Smooth muscle cell (in vitro differentiated cells): ENCODE results near the gene ARL4A. TPM values are rescaled to one million over a fixed set of nuclear protein-coding genes. Genes with fewer than 3 reads are reported as not detected.

Source experiments
- DNase-seq: peaks from one replicate; lab custom pipeline; 2025; ENCODE audit not compliant: unreplicated experiment; lab: John Stamatoyannopoulos, UW
- H2AFZ ChIP-seq: fragments of 200-600 bp; sonication (generic); 2 replicates; pipeline ENCODE4 v1.6.0; 2016; ENCODE audit warnings: antibody characterized with exemption, low read depth, mild to moderate bottlenecking
- H3F3A ChIP-seq: fragments of 200-600 bp; sonication (generic); 2 replicates; pipeline ENCODE4 v1.6.0; 2017; ENCODE audit warnings: antibody characterized with exemption, low read depth
- H3K27ac ChIP-seq: fragments of 200-600 bp; sonication (generic); 2 replicates; pipeline ENCODE4 v1.5.1; 2016; ENCODE audit warnings: low read depth, mild to moderate bottlenecking
- H3K27me3 ChIP-seq: fragments of 200-600 bp; sonication (generic); 2 replicates; pipeline ENCODE4 v1.6.1; 2016; ENCODE audit warnings: low read depth, mild to moderate bottlenecking
- H3K36me3 ChIP-seq: fragments of 200-600 bp; sonication (generic); 2 replicates; pipeline ENCODE4 v1.5.1; 2016; ENCODE audit warnings: low read depth
- H3K4me1 ChIP-seq: fragments of 200-600 bp; sonication (generic); 2 replicates; pipeline ENCODE4 v1.5.1; 2016; ENCODE audit warnings: low read depth
- H3K4me2 ChIP-seq: fragments of 200-600 bp; sonication (generic); 2 replicates; pipeline ENCODE4 v1.6.0; 2016; ENCODE audit warnings: mild to moderate bottlenecking
- H3K4me3 ChIP-seq: fragments of 200-600 bp; sonication (generic); 2 replicates; pipeline ENCODE4 v1.5.1; 2016; ENCODE audit warnings: mild to moderate bottlenecking
- H3K79me2 ChIP-seq: fragments of 200-600 bp; sonication (generic); 2 replicates; pipeline ENCODE4 v1.6.0; 2016; ENCODE audit warnings: low read depth, mild to moderate bottlenecking
- H3K9ac ChIP-seq: fragments of 200-600 bp; sonication (generic); 2 replicates; pipeline ENCODE4 v1.6.0; 2016; ENCODE audit warnings: low read depth
- H3K9me3 ChIP-seq: fragments of 200-600 bp; sonication (generic); replicated peaks from 2 replicates; pipeline ENCODE4 v1.5.1; 2016; ENCODE audit warnings: low read depth
- H4K20me1 ChIP-seq: fragments of 200-600 bp; sonication (generic); 2 replicates; pipeline ENCODE4 v1.6.0; 2016; ENCODE audit warnings: low read depth
- CTCF ChIP-seq: fragments of 200-600 bp; sonication (generic); IDR thresholded peaks from 2 replicates; pipeline ENCODE4 v1.5.1; 2017; ENCODE audit warnings: borderline replicate concordance, mild to moderate bottlenecking, antibody characterized with exemption; ENCODE audit not compliant: insufficient read depth, poor library complexity, severe bottlenecking
- WGBS: methylation state at CpG from one replicate; pipeline ENCODE4 v1.1.7; 2016; ENCODE audit warnings: low lambda C conversion rate; 5-methylcytosine and 5-hydroxymethylcytosine counted together
- polyA plus RNA-seq: library from polyadenylated mRNA; unstranded; fragments of >200 nt; fragmentation: Nextera tagmentation; extraction: Ambion mirVana; gene quantifications from 2 replicates; pipeline ENCODE4 v1.2.1, GENCODE V29; 2016
- total RNA-seq: library from RNA; depleted of rRNA; stranded (reverse); fragments of >200 nt; gene quantifications from 2 replicates; pipeline ENCODE4 v1.2.3, GENCODE V29; 2014

The ARL4A gene
- total and polyA plus RNA-seq, 2 experiments from 2014 or later: 86.6 to 113 TPM

GRCh38 chr7:12722636-12723605 lies 35.5 kb downstream of the ARL4A start:
- 56% methylated on average over 4 of the region's 4 CpGs for WGBS

DNA sequence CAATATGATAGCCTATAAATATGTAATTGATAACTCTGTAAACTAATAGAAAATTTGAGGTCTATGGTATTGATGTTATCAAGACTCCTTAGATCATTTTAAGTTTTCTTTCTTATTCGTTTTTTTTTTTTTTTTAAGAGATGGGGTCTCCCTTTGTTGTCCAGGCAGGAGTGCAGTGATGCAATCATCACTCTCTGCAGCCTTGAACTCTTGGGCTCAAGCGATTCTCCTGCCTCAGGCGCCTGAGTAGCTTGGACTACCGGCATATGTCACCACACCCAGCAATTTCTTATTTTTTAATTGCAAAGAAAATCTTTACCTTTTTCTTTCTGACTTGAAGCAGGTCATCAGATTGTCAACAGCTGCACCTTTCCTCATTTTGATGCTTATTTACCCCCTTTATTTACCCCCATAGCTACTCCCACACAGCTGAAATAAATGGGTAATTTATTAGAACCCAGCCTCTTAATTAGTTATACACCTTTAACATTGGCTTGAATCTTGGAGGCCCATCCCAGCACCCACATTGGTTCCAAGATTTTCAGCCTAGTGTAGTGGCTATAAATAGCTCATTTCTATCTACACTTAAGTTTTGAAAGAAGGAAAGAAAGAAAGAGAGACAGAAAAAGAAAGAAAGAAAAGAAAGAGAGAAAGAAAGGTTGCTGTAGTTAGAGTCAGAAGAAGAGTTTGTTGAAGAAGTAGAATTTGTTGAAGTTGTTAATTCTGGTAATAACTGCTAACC lies 38.3 kb downstream of the ARL4A start:
- no peaks in the 10 kb centered on the region for H3K9me3 ChIP-seq
- WGBS: 92% methylated on average over 4 of the region's 4 CpGs

More at GRCh38 chr7:12722636-12723605, 35.5 kb downstream of the ARL4A start:
- TF ChIP-seq CTCF: no peak
- H3K9ac ChIP-seq: no peak overlapping the region
- H3K4me1 ChIP-seq: peaks cover 23% of the 10 kb centered on the region
- no peaks in the 10 kb centered on the region for H3K9me3 ChIP-seq
- H3K4me2 ChIP-seq: no peak overlapping the region
- H3K79me2 ChIP-seq: no peaks in the 10 kb centered on the region
- H3F3A ChIP-seq: peaks cover 10% of the 10 kb centered on the region
- no peaks in the 10 kb centered on the region for H4K20me1 ChIP-seq
- peak overlapping the region; percentile 49 for H2AFZ ChIP-seq
- H3K36me3 ChIP-seq: no peaks in the 10 kb centered on the region
- no peaks in the 10 kb centered on the region for H3K27me3 ChIP-seq
- DNase-seq: no peak
- H3K27ac ChIP-seq: peak overlapping the region; percentile 12
- no peak overlapping the region for H3K4me3 ChIP-seq

GRCh38 chr7:12726908-12727307 lies 39.5 kb downstream of the ARL4A start:
- peak overlapping the region; percentile 82 for H3K27ac ChIP-seq
- no peak for TF ChIP-seq CTCF

More for the DNA sequence above, 38.3 kb downstream of the ARL4A start:
- no peaks in the 10 kb centered on the region for H3K27me3 ChIP-seq
- peaks cover 11% of the 10 kb centered on the region for H3F3A ChIP-seq
- TF ChIP-seq CTCF: no peak
- H3K9ac ChIP-seq: no peak overlapping the region
- H3K4me3 ChIP-seq: no peak overlapping the region
- peaks cover 26% of the 10 kb centered on the region for H3K4me1 ChIP-seq
- H3K79me2 ChIP-seq: no peaks in the 10 kb centered on the region
- H3K4me2 ChIP-seq: no peak overlapping the region
- DNase-seq: no peak
- no peaks in the 10 kb centered on the region for H3K36me3 ChIP-seq
- no peak overlapping the region for H3K27ac ChIP-seq
- no peaks in the 10 kb centered on the region for H4K20me1 ChIP-seq
- H2AFZ ChIP-seq: no peak overlapping the region

More at GRCh38 chr7:12726908-12727307, 39.5 kb downstream of the ARL4A start:
- peaks cover 11% of the 10 kb centered on the region for H3F3A ChIP-seq
- H3K27me3 ChIP-seq: no peaks in the 10 kb centered on the region
- H3K79me2 ChIP-seq: no peaks in the 10 kb centered on the region
- no peak overlapping the region for H2AFZ ChIP-seq
- H4K20me1 ChIP-seq: no peaks in the 10 kb centered on the region
- H3K9ac ChIP-seq: peak overlapping the region; percentile 42
- H3K36me3 ChIP-seq: no peaks in the 10 kb centered on the region
- 91% methylated on average over 2 of the region's 2 CpGs for WGBS
- H3K4me3 ChIP-seq: no peak overlapping the region
- H3K9me3 ChIP-seq: no peaks in the 10 kb centered on the region
- peaks cover 26% of the 10 kb centered on the region for H3K4me1 ChIP-seq
- no peak for DNase-seq
- peak overlapping the region; percentile 66 for H3K4me2 ChIP-seq
